ENCODE measurements around the gene STRIP1.

STRIP1 gene

DNA sequence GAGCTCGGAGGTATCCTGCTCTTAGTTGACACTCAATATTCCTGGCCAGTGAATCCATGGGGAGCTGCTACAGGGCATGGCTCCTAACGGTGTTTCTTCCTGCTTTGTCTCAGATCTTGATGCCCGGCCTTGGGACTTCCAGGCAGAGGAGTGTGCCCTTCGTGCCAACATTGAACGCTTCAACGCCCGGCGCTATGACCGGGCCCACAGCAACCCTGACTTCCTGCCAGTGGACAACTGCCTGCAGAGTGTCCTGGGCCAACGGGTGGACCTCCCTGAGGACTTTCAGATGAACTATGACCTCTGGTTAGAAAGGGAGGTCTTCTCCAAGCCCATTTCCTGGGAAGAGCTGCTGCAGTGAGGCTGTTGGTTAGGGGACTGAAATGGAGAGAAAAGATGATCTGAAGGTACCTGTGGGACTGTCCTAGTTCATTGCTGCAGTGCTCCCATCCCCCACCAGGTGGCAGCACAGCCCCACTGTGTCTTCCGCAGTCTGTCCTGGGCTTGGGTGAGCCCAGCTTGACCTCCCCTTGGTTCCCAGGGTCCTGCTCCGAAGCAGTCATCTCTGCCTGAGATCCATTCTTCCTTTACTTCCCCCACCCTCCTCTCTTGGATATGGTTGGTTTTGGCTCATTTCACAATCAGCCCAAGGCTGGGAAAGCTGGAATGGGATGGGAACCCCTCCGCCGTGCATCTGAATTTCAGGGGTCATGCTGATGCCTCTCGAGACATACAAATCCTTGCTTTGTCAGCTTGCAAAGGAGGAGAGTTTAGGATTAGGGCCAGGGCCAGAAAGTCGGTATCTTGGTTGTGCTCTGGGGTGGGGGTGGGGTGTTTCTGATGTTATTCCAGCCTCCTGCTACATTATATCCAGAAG lies 19.4 kb downstream of the STRIP1 start:
- DNase-seq = peak; percentile 6

DNA sequence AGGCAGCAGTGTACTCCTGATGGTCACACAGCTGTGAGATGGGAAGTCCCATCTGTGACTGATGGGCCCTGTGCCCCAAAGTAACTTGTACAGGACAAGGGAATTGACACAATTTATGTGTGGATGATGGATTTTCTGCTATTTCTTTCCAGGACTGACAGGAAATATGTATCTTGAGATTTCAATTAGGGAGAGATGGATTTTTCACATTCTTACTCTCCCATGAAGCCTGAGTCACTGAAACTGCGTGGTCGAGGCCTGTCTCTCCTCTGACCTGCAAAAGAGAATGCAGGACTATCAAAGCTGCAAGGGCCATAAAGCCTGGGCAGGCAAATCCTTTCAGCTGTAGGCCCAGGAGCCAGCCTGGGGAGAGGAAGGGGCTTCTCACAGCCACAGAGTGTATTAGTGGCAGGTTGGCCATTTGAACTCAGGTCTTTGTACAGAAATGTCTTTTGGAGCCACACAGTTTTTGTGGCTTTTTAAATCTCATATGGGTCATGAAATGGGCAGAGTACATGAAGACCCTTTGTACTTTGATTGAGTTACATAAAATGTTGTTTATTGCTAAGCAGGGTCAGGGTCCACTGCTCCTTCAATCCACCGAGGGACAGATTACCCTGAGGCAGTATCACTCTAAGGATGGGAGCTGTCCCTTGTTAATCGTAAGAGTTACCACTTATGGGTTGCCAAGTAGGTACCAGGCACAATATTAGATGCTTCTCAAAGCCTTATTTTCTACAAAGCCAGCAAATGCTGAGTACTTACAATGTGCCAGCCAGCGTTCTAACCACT lies 21.3 kb downstream of the STRIP1 start:
- DNase-seq = no peak

DNA sequence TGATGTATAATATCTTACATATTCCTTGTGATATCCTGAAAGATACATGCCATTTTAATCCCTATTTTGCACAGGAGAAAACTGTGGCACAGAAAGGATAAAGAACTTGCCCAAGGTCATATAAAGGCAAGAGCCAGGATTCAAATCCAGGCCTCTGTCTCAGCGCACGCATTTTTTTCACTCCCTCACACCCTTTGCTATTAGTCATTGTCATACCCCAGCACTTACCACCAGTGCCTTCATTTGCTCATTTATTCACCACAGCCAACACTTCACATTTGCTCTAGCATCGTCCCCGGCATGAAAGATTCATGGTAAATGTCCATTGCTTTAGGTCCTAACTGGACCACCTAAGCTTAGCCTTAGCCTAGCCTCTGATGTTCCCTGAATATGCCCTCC lies 21.9 kb downstream of the STRIP1 start:
- no peak for DNase-seq

DNA sequence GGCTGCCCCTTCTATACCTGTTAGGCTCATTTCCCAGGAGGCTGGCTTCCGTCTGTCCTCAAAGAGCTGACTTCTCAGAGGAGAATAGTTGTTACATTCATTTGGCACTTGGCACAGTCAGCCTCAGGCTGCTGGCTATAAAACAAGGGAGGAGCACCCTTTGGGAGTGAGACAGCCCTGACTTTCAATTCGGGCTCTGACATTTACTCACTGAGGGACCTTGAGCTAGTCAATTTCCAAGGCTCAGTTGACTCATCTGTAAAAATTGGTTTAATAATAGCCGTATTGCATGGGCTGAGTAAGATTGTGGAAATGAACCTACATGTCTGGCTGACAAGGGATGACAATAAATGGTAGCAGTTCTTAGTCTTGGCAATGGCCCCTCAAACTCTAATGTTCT lies 22.4 kb downstream of the STRIP1 start:
- DNase-seq = no peak

DNA sequence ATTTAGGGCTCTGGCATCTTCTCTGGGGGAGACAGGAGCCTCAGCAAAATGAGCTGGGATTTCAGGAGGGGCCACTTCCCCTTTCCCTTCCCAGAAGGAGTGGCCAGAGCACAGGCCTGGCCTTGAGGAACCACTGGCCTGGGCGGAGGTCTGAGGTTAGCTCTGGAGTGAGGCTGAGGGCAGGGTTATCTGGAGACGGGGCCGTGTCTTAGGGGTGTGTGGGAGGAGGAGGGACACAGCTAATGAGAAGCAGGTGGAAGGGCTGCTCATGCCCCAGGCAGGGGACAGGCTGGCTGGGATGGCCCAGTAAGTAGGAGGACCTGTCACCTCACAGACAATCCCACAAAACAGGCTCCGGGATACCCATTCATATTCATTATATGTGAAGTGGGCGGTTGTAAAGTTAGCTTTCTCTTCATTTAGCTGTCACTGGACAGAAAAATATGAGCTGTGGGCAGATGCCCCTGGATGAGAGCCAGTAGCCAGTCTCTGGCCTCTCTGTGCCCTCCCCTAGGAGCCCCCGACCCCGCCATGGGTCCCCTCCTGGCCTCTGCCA lies 23.6 kb downstream of the STRIP1 start:
- DNase-seq = no peak

DNA sequence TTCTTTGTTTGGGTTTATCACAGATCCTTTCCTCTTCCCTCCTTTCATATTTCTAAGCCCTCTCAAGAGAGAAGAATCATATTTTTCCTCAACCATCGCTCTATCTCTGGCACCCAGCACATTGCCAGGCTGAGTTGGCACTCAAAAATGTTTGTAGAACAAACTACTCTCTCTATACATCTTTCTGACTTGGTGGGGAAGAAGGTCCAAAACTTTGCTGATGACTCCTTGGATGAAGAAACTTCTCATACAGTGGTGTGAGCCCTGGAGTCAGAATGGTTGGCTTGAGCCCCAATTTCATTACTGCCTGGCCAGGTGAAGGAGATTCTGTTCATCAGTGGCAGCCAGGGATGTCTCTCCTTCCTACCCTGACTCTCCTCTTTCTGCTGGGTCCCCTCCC lies 24.2 kb downstream of the STRIP1 start:
- DNase-seq = no peak

DNA sequence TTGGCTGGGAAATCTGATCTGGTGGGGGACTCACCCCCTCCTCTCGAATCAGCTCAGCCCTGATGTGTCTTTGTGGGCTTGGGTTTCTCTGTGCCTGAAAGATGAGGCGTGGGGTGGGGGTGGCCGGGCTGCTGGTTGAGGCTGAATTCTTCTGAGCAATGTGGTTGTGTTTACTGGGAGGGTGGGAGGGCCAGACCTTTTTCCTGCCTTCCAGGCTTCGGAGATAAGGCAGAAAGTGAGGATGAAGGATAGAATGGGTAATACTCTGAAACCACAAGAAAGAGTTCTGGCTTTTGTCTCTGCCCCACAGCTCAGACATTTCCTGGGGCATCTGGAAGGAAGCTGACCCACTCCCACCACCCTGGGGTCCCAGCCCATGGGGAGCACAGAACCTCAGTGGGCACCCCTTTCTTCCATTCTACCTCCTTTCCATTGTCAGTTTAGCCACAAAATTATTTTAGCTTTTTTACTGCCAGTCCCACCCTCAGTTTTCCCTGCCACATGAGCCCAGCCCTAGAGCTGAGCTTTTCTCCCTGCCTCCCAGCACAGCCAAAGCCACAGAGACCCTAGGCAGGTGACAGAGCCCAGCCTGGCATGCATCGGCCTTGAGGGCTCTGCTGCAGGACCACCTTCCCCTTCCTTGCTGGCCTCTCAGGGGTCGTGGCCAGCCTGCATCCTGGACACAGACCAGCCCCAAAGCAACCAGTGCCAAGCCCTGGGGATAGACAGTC lies 24.9 kb downstream of the STRIP1 start:
- no peak for DNase-seq

DNA sequence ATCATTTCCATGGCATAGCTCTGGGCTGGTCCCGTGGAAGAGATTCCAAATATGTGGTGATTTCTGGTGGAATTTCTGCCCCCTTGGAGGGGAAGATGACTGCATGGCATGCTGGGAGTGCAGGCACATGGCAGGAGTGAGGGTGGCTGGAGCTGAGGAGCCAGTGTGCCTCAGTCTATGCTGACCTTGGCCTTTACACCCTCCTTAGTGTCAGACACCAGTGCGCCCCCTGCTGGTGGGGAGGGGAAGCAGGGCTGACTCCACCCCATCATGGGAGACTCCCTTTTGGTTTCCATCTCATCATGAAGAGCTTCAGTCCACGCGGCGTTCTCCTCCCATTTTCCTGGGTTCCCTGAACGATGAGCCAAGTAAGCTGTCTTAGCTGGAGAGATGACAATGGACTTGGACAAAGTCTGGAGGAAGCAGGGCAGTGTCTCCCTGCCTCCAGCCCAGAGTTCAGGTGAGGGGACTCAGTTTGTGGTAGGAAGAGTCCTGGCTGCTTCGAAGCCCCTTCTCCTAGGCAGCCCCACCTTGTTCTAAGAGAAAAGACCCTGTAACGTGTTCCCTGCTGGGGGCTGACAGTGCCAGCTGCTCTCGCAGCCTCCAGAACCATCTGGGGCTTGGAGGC lies 25.7 kb downstream of the STRIP1 start:
- DNase-seq = peak; percentile 40

DNA sequence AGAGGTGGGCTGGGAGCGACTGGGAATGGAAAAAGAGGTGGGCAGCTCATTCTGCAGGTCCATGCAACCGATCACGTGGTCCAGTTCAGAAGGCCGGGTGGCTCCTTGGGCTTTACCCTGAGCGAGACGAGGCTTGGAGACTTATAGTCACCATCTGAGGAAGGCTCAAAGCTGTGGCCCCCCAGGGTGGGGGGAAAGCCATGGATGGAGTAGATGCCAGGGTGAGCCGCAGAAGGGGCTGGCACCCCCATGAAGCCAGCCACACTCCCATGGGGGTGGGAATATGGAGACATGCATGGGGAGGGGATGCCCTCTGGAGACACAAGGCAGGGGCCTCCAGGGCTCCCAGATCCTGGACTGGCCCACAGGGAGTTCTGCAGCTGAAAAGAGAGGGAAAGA lies 26.2 kb downstream of the STRIP1 start:
- no peak for DNase-seq

DNA sequence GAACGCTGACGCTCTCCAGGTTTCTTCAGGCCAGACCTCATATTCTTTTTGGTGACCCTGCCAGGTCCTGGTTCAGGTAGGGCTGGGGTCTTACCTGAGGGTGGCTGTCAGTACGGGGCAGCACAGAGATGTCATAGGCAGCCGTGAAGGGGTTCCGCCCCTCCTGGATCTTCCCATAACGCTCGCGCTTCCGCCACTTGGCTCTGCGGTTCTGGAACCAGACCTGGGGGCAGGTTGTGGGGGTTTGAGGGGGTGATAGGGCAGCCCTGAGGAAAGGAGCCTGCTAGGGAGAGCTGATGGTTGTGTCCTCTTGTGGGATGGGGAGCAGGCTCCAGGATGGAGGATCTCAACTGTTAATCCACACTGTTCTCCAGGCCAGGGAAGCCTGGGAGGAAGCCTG lies 26.9 kb downstream of the STRIP1 start:
- no peak for DNase-seq

DNA sequence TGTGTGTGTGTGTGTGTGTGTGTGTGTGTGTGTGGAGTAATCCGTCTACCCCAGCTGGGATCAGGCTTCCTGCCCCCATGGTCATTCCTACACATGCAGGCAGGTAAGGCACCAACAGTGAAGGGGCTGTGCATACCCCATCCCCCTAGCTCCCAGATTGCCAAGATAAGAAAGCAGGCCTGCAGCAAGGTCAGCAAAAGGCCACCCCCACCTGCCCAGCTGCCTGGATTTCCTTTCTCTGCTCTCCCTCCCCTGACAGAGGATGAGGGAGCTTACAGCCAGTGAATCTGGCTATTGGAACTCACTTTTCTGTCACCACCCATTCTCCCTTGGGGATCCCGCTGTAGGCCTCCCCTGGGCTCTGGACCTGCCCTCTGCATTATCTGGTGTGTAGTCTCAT lies 28.2 kb downstream of the STRIP1 start:
- DNase-seq = no peak

DNA sequence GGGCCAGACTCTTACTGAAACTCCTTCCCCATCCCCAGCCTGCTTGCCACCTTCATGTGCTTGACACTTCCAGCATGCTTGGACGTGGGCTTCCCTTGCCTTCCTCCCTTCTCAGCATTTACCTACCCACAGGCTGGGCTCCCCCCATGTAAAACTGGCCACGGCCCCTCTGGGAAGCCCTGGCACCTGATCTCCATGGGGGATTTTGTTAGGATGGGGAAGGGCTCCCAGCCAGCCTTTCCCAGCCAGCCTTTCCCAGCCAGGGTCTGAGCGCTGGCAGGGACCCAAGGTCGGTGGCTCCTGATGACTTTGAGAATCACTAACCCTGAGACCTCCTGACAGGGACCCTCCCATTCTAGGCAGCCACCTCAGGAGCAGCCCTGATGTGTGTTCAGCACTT lies 29.4 kb downstream of the STRIP1 start:
- DNase-seq = no peak

DNA sequence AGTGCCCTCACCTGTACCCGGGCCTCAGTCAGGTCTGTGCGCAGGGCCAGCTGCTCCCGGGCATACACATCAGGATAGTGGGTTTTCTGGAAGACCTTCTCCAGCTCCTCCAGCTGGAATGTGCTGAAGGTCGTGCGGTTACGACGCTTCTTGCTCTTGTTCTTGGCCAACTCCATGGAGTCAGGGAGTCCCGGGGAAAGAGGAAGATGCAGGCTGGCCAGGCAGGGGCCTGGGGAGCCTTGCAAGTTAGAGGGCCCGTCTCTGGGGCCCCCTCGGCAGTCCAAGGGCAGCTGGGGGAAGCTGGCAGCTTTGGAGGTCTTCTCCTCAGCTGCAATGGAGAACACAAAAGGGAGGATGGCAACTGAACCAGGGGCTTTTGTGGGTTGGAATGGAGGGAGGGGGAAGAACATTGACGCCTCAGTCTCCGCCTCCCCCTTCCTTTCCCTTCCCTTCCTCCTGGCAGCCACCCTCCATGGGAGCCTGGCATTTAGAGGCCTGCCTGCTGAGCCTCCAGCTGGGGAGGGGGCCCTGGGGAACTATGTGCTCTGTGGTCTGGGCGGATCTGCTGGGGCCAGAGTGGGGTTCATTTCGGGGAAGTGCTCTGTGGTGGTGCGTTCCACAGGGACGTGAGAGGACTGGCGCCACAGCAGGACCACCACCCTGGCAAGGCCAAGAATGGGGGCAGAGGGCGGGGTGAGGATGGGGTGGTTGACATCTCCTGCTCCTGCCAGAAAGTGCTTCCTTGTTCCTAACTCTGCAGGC lies 30.3 kb downstream of the STRIP1 start:
- no peak for DNase-seq

DNA sequence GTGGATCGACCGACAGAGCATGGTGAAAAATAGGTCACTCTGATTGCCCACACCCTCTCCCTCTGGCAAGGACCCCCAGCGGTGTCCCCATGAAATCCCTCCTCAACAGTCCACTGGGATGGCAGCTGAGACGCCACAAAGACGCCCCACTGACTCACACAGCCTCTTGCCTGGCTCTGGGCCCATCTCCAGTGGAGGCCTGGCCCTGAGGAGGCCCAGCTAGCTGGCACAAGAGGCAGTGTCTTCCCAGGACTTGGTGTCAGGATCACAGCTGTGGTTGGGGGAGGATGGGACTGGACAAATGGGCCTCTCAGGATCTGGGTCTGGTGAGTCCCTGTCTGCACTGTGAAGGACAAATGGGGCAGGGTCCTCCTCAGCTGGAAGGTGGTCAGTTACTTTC lies 31.4 kb downstream of the STRIP1 start:
- no peak for DNase-seq

DNA sequence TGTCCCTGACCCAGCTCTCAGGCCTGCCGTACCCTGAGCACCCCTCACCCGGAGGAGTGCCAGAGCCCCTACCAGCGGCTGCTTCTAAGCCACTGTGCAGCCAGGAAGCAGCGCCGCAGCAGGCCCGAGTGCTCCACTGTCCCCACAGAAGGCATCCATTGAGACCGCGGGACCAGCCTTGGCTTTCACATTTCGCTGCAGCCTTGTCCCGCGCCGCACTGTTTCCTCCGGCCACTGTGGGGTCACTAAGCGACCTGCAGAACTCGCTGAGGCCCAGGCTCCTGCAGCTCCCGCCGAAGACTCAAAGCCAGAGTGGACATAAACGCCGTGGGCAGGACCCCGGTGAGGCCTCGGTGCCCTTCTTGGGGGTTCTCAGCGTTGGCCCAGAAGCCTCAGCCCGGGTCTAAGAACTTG lies 33.1 kb downstream of the STRIP1 start:
- DNase-seq = no peak

DNA sequence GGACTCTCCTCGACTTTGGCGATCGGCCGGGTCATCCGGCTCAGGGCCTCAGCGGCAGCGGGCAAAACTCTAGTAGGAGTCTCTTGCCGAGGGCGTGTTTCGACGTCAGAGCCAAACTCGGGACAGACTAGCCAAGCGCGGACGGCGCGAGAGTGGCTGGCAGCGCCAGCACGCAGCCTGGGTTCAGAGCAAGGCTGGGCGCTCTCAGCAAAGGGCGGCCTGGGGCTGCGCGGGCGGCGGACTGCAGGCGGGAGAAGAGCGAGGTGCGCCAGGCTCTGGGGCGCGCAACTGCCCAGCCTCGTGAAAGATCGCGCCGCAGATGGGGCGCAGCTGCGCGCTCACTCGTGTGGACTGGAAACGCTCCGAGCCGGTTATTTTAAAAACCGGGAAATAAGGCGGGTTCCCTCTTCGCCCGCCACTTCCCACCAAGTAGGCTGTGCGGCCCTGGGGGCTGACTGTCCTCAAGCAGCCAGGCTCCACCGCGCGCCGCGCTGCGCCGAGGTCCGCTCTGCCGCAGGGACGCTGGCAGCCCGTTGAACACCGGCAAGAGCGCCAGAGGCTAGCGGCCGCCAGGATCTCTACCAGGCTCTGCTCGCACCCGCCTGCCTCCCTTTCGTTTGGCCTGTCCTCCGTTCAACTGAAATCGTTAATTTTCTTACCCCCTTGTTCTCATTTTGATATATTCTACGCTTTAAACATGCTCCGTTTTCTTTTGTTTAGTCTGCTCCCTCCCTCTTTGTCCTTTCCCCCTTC lies 33.6 kb downstream of the STRIP1 start:
- no peak for DNase-seq

DNA sequence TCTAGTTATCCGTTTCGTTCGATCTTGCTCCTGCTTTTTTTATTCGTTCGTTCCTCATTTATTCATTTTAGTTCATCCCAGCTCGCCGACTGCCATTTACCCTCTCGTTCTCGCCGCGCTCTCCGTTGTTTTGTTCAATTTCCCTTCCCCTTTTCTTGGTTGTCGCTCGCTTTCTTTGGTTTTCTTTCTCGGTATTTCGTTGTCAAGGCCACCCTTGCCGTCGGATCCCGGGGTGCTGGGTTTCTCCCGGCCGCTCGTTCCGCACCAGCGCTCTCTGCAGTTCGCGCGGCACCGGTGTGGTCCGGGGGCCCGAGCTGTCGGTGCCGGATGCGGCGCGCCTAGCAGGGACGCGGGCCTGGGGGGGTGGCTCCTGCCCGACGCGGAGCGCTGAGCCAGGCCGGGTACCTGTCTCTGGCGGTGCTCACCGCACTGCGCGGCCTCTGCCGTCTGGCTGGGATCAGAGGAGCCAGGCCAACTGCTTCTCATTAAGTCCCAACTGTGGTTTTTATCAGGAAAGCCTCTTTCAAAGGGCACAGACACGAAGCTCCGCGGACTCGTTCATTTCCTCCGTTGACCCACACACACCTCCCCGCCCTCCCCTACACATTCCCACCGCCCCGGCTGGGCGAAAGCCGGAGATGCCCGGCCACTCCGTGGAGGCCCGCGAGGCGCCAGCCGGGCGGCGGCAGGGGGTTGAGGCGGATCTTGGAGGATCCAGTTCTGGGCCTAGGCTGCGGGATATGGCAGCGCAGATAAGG lies 34.4 kb downstream of the STRIP1 start:
- DNase-seq = no peak

DNA sequence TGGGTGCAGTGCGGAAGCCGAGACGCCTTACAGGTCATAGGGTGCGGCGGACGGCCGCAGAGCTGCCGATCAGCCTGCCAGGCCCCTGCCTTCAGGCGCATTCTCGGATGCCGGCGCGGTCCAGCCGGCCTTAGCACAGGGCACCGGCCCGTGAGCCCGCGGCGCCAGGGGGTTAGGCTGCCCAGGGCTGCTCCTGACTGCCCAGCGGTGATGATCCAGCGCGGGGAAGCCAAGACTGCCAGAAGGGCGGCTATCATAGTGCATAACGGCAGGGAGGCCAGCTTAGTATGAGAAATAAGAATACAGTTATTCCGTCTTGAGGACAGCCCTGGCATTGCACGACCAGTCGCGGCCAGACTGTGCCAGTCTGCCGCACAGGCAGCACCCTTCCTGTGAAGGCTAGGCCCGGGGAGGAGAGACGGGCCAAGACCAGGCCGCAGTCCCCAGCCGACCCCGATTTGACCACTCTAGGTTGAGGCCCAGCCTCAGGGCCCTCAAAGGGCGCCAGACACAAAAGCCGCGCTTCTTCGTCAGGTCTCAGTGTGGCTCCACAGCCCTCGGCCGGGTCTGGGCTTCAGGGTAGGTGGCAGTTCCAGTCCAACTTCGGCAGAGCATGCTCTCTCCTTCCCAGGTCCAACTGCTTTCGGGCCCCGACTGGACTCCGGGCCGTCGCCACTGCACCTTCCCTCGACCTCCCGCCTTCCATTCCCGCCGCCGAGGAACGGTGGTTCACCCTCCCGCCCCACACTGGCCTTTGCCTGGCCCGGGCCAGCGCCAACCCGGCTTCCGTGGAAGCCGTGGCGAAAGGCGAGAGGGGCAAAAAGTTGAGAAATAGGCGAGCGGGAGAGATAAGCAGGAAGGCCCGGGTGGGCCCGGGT lies 35.2 kb downstream of the STRIP1 start:
- no peak for DNase-seq

DNA sequence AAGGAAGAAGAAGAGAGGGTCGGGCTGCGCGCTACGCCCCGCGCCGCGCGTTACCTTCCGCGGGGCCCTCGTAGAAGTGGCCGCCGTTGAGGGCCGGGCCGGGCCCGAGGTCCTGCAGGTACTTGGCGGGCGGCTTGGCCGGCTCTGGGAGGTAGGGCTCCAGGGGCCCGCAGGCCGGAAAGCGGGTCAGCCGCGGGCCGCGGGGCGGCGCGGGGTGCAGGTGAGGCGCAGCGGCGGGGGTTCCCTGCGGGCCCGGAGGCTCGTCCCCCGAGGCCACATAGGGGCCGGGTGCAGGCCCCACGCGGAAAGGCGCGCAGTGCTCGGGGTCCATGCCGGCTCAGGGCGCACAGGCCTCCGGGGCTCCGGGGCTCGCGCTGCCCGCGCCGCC lies 35.9 kb downstream of the STRIP1 start:
- peak; percentile 53 for DNase-seq
